ENCODE data around the gene MEOX2. TPM values are rescaled to one million over a fixed set of nuclear protein-coding genes. Genes with fewer than 3 reads are reported as not detected.

The MEOX2 gene
- polyA plus RNA-seq, 1 donor (not counting 4 experiments of a cell fraction or from before 2014, with no cell fraction given), result not detected

DNA sequence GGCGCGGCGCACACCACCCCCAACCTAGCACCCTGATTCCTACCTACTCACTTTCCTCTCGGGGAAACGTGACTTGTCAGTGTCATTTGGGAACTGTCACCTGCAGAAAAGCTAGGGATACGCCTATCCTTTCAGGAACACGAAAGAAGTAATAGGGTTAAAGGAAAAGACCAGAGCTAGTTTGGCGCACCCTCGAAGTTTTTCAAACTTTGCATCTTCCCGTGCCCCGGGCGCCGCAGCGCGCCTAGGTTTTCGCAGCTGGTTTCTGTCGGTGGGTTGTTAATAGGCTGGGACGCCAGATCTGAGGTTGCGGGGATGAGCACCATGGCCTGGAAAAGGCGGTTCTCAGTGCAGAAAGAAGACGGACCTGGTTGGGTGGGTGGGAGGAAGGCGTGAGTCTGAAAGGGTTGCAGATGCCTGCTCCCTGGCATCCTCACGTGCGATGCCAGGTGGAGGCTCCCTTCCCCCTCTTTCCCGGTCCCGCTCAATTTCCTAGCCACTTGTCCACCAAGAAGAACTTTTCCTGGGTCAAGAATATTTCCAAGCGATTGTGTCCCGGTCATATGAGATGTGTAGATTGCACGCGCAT, 568 bp upstream of the MEOX2 start:
- no peak overlapping the region for H3K4me2 ChIP-seq (ENCODE audit: control insufficient read depth, extremely low read depth, insufficient read depth, low read depth, low read length)
- H3K9me1 ChIP-seq (ENCODE audit: control insufficient read depth, extremely low read depth, insufficient read depth, low read length), result no peaks in the 10 kb centered on the region
- FAIRE-seq (no peak), DNase-seq (ENCODE audit: low read depth, low spot score) (no peak)
- no peak overlapping the region for H3K27ac ChIP-seq (ENCODE audit: control insufficient read depth, insufficient read depth, low read length)
- no peaks in the 10 kb centered on the region for H3K4me1 ChIP-seq (ENCODE audit: control insufficient read depth, extremely low read depth, insufficient read depth, low read length)
- no peak overlapping the region for H3K9ac ChIP-seq (ENCODE audit: control insufficient read depth, extremely low read depth, insufficient read depth, low read length)
- H3K79me2 ChIP-seq (ENCODE audit: control insufficient read depth, insufficient read depth, low read length), result no peaks in the 10 kb centered on the region
- H2AFZ ChIP-seq (ENCODE audit: control insufficient read depth, low read length), result no peak overlapping the region
- no peak overlapping the region for H3K4me3 ChIP-seq (ENCODE audit: control insufficient read depth in 2 of 3, extremely low read depth in 1 of 3, insufficient read depth in 2 of 3, low read depth in 1 of 3, low read length in 3 of 3)
- H3K36me3 ChIP-seq (ENCODE audit: control insufficient read depth in 2 of 2, extremely low read depth in 1 of 2, insufficient read depth in 2 of 2, low read length in 2 of 2), result no peaks in the 10 kb centered on the region
- TF ChIP-seq EZH2 (IDR thresholded peaks at IDR 0.05; ENCODE audit: low read length) (no peak), CTCF (optimal IDR thresholded peaks at IDR 0.05 in 1 of 3, IDR thresholded peaks at IDR 0.05 in 1 of 3, conservative IDR thresholded peaks at IDR 0.05 in 1 of 3; ENCODE audit: extremely low read depth in 1 of 3, insufficient read depth in 2 of 3, low read length in 3 of 3) (no peak)
- dilution Hi-C loops (cut with MboI; ENCODE audit: extremely low pct_ligation_motif_present, low sequenced_read_pairs), result no loop called here
- no peaks in the 10 kb centered on the region for H3K9me3 ChIP-seq (ENCODE audit: control insufficient read depth, low read depth, low read length)
- H3K27me3 ChIP-seq (ENCODE audit: control insufficient read depth, extremely low read depth, insufficient read depth, low read length), result peaks cover 44% of the 10 kb centered on the region
- H4K20me1 ChIP-seq (ENCODE audit: control insufficient read depth, extremely low read depth, insufficient read depth, low read length), result no peaks in the 10 kb centered on the region

DNA sequence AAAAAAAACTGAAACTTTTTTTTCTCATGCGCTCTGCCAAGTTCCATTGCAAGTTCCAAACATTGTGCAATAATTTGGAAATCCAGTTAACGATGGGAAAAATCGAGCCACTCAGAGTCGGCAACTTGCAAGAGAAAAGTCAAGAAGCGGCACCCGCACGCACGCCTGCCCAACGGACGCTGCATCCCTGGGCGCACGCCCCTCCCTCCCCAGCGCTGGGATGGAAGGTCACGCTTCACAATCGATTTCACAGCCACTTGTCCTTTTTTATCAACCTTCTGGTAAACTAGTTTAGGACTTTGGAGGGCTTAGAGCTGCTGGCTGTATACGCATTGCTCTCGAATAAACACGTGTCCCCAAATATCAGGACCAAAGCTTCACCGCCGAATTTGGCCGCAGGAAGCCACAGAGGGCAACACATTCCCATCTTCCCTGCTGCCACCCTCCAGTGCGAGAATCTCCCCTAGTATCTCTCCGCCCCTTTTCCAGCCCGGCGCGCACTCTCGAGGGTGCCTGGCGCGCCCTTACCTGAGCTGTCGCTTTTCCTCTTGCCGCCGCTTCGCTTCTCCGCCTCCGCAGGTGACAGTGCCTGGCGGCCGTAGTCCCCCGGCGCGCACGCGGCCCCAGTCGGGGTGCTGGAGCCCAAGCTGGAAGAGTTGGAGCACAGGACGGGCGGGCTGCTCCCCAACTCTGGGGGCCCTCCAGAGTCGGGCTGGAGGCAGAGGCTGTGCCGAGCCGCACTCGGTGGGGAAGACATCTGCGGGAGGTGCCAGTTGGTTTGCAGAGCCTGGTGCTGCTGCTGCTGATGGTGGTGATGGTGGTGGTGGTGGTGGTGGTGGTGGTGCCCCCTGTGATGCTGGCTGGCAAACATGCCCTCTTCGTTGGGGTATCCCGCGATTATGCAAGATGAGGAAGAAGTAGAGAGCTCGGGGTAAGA, 857 bp downstream of the MEOX2 start:
- Histone ChIP-seq H3K9ac (ENCODE audit: control insufficient read depth, extremely low read depth, insufficient read depth, low read length) (no peak overlapping the region), H3K36me3 (ENCODE audit: control insufficient read depth in 2 of 2, extremely low read depth in 1 of 2, insufficient read depth in 2 of 2, low read length in 2 of 2) (no peaks in the 10 kb centered on the region), H3K9me3 (ENCODE audit: control insufficient read depth, low read depth, low read length) (no peaks in the 10 kb centered on the region), H3K27ac (ENCODE audit: control insufficient read depth, insufficient read depth, low read length) (no peak overlapping the region), H3K79me2 (ENCODE audit: control insufficient read depth, insufficient read depth, low read length) (no peaks in the 10 kb centered on the region), H3K9me1 (ENCODE audit: control insufficient read depth, extremely low read depth, insufficient read depth, low read length) (no peaks in the 10 kb centered on the region), H3K4me2 (ENCODE audit: control insufficient read depth, extremely low read depth, insufficient read depth, low read depth, low read length) (no peak overlapping the region), H4K20me1 (ENCODE audit: control insufficient read depth, extremely low read depth, insufficient read depth, low read length) (no peaks in the 10 kb centered on the region), H3K27me3 (ENCODE audit: control insufficient read depth, extremely low read depth, insufficient read depth, low read length) (peaks cover 44% of the 10 kb centered on the region), H3K4me1 (ENCODE audit: control insufficient read depth, extremely low read depth, insufficient read depth, low read length) (no peaks in the 10 kb centered on the region), H2AFZ (ENCODE audit: control insufficient read depth, low read length) (no peak overlapping the region), H3K4me3 (ENCODE audit: control insufficient read depth in 2 of 3, extremely low read depth in 1 of 3, insufficient read depth in 2 of 3, low read depth in 1 of 3, low read length in 3 of 3) (no peak overlapping the region)
- FAIRE-seq (no peak), DNase-seq (ENCODE audit: low read depth, low spot score) (no peak)
- dilution Hi-C loops (cut with MboI; ENCODE audit: extremely low pct_ligation_motif_present, low sequenced_read_pairs), result no loop called here
- TF ChIP-seq EZH2 (IDR thresholded peaks at IDR 0.05; ENCODE audit: low read length), result peak; percentile 59
- TF ChIP-seq CTCF (optimal IDR thresholded peaks at IDR 0.05 in 1 of 3, IDR thresholded peaks at IDR 0.05 in 1 of 3, conservative IDR thresholded peaks at IDR 0.05 in 1 of 3; ENCODE audit: extremely low read depth in 1 of 3, insufficient read depth in 2 of 3, low read length in 3 of 3), result no peak
